Putamen (tissue), 1 donor: Measurements from ENCODE around the gene MAP7.

Source experiments
- DNase-seq: peaks from one replicate; pipeline ENCODE4 v3.0.0-alpha.2; 2016; ENCODE audit warnings: low spot score

The MAP7 gene

GRCh38 chr6:136529710-136530109 is 20.5 kb downstream of the MAP7 start:
- no peak for DNase-seq

- no peak for DNase-seq
Measured at GRCh38 chr6:136528477-136528876, 21.7 kb downstream of the MAP7 start.

GRCh38 chr6:136527831-136528230 is 22.4 kb downstream of the MAP7 start:
- no peak for DNase-seq

- DNase-seq, result peak; percentile 53
Measured at GRCh38 chr6:136526937-136527336, 23.3 kb downstream of the MAP7 start.

GRCh38 chr6:136526196-136526930 is 23.9 kb downstream of the MAP7 start:
- peak; percentile 92 for DNase-seq

GRCh38 chr6:136525586-136526195 is 24.5 kb downstream of the MAP7 start:
- DNase-seq, result peak; percentile 73

GRCh38 chr6:136524936-136525413 is 25.2 kb downstream of the MAP7 start:
- peak; percentile 77 for DNase-seq

GRCh38 chr6:136524339-136524935 is 25.8 kb downstream of the MAP7 start:
- peak; percentile 45 for DNase-seq

GRCh38 chr6:136523196-136523595 is 27.0 kb downstream of the MAP7 start:
- DNase-seq, result peak; percentile 64

GRCh38 chr6:136522636-136523035 is 27.6 kb downstream of the MAP7 start:
- DNase-seq, result no peak

GRCh38 chr6:136521911-136522310 is 28.3 kb downstream of the MAP7 start:
- DNase-seq, result no peak

GRCh38 chr6:136521427-136521826 is 28.8 kb downstream of the MAP7 start:
- no peak for DNase-seq

- DNase-seq, result no peak
Measured at GRCh38 chr6:136520517-136520916, 29.7 kb downstream of the MAP7 start.

- DNase-seq, result no peak
Measured at GRCh38 chr6:136517582-136517981, 32.6 kb downstream of the MAP7 start.

GRCh38 chr6:136517002-136517401 is 33.2 kb downstream of the MAP7 start:
- DNase-seq, result no peak

GRCh38 chr6:136514591-136514990 is 35.6 kb downstream of the MAP7 start:
- DNase-seq, result no peak

GRCh38 chr6:136511926-136512325 is 38.3 kb downstream of the MAP7 start:
- DNase-seq, result no peak

GRCh38 chr6:136511397-136511796 is 38.8 kb downstream of the MAP7 start:
- DNase-seq, result peak; percentile 43

GRCh38 chr6:136510782-136511181 is 39.4 kb downstream of the MAP7 start:
- no peak for DNase-seq

GRCh38 chr6:136510299-136510698 is 39.9 kb downstream of the MAP7 start:
- no peak for DNase-seq

- no peak for DNase-seq
Measured at GRCh38 chr6:136508725-136509392, 41.4 kb downstream of the MAP7 start.

GRCh38 chr6:136506124-136506799 is 44.0 kb downstream of the MAP7 start:
- no peak for DNase-seq
